NCI-H2227 treated with DMSO at 0.1 percent for 48 hours (cell line): ENCODE measurements around the gene MINDY3.
"Not testable (repeated sequence)": the region's sequence is repeated elsewhere in the genome, so short reads cannot be mapped to it uniquely, and the experiment has no call there.

Experiments
- DNase-seq: peaks from one replicate; lab custom pipeline; 2025; lab: John Stamatoyannopoulos, UW

The MINDY3 gene

GRCh38 chr10:15856328-15857015 is 3.8 kb downstream of the MINDY3 start:
- no peak for DNase-seq

- DNase-seq, result no peak
Measured at GRCh38 chr10:15853800-15854199, 6.5 kb downstream of the MINDY3 start.

GRCh38 chr10:15852111-15852557 is 8.2 kb downstream of the MINDY3 start:
- DNase-seq, result no peak

- DNase-seq, result not testable (repeated sequence)
Measured at GRCh38 chr10:15850337-15850978, 9.8 kb downstream of the MINDY3 start.

- no peak for DNase-seq
Measured at GRCh38 chr10:15849316-15849715, 11.0 kb downstream of the MINDY3 start.

- DNase-seq, result no peak
Measured at GRCh38 chr10:15847481-15847880, 12.8 kb downstream of the MINDY3 start.

GRCh38 chr10:15844517-15844916 is 15.8 kb downstream of the MINDY3 start:
- no peak for DNase-seq

- no peak for DNase-seq
Measured at GRCh38 chr10:15843695-15844094, 16.6 kb downstream of the MINDY3 start.

GRCh38 chr10:15842556-15843169 is 17.6 kb downstream of the MINDY3 start:
- no peak for DNase-seq

- no peak for DNase-seq
Measured at GRCh38 chr10:15841696-15842095, 18.6 kb downstream of the MINDY3 start.

GRCh38 chr10:15836807-15837206 is 23.5 kb downstream of the MINDY3 start:
- no peak for DNase-seq

- DNase-seq, result no peak
Measured at GRCh38 chr10:15829495-15829894, 30.8 kb downstream of the MINDY3 start.

GRCh38 chr10:15824498-15824897 is 35.8 kb downstream of the MINDY3 start:
- DNase-seq, result no peak

GRCh38 chr10:15822131-15822530 is 38.2 kb downstream of the MINDY3 start:
- no peak for DNase-seq

GRCh38 chr10:15821046-15821683 is 39.1 kb downstream of the MINDY3 start:
- no peak for DNase-seq

GRCh38 chr10:15817409-15818046 is 42.8 kb downstream of the MINDY3 start:
- no peak for DNase-seq

- DNase-seq, result peak; percentile 24
Measured at GRCh38 chr10:15815242-15815885, 44.9 kb downstream of the MINDY3 start.

- no peak for DNase-seq
Measured at GRCh38 chr10:15814565-15814964, 45.7 kb downstream of the MINDY3 start.

- DNase-seq, result no peak
Measured at GRCh38 chr10:15813415-15813814, 46.9 kb downstream of the MINDY3 start.

- DNase-seq, result no peak
Measured at GRCh38 chr10:15809450-15809849, 50.9 kb downstream of the MINDY3 start.

- no peak for DNase-seq
Measured at GRCh38 chr10:15808204-15808797, 52.0 kb downstream of the MINDY3 start.
